Peyer's patch (tissue), 4 donors: ENCODE measurements around the gene OLIG3. TPM values are rescaled to one million over a fixed set of nuclear protein-coding genes. Genes with fewer than 3 reads are reported as not detected.

Source experiments
- DNase-seq, 3 donors: peaks; one replicate each; pipeline ENCODE4 v3.0.0-alpha.2; 2017 to 2019
- H3K27ac ChIP-seq, 4 donors: fragments of 200-600 bp; sonication (generic); one replicate each; pipeline ENCODE4 v1.5.1; 2016 to 2019
- H3K27me3 ChIP-seq, 2 donors: fragments of 200-600 bp; sonication (generic); one replicate each; pipeline ENCODE4 v1.5.1; 2019
- H3K36me3 ChIP-seq, 3 donors: fragments of 200-600 bp; sonication (generic); one replicate each; pipeline ENCODE4 v1.5.1; 2016 to 2019
- H3K4me1 ChIP-seq, 4 donors: fragments of 200-600 bp; sonication (generic); one replicate each; pipeline ENCODE4 v1.5.1; 2016 to 2019
- H3K4me3 ChIP-seq, 4 donors: fragments of 200-600 bp; sonication (generic); 1 replicate in 3 of 4; 2 replicates in 1 of 4; pipeline ENCODE4 v1.5.1; 2016 to 2019; ENCODE audit warnings: mild to moderate bottlenecking in 1 of 4
- H3K9me3 ChIP-seq, 4 donors: fragments of 200-600 bp; sonication (generic); one replicate each; pipeline ENCODE4 v1.5.1; 2016 to 2019; ENCODE audit warnings: mild to moderate bottlenecking in 1 of 4
- POLR2A ChIP-seq, 2 donors: fragments of 450-650 bp; IDR thresholded peaks; one replicate each; pipeline ENCODE4 v1.5.1; 2017; ENCODE audit warnings: antibody characterized with exemption in 2 of 2, mild to moderate bottlenecking in 2 of 2, moderate library complexity in 2 of 2
- total RNA-seq, 4 donors: library from RNA; depleted of rRNA; stranded (reverse); fragments of >200 nt; gene quantifications; one replicate each; pipeline ENCODE4 v1.1.0, GENCODE V29; 2016
- TF ChIP-seq, protein P1 (sequence below), 6 experiments: fragments of 450-650 bp in 4 of 6; fragments of 200-600 bp in 2 of 6; sonication (generic) in 1 of 6; IDR thresholded peaks; one replicate each; pipeline ENCODE4 v1.5.1; 2017 to 2019; ENCODE audit warnings: antibody characterized with exemption in 6 of 6, mild to moderate bottlenecking in 3 of 6, moderate library complexity in 1 of 6

Gene OLIG3
- total RNA-seq, 4 donors from 2014 or later, result not detected

DNA sequence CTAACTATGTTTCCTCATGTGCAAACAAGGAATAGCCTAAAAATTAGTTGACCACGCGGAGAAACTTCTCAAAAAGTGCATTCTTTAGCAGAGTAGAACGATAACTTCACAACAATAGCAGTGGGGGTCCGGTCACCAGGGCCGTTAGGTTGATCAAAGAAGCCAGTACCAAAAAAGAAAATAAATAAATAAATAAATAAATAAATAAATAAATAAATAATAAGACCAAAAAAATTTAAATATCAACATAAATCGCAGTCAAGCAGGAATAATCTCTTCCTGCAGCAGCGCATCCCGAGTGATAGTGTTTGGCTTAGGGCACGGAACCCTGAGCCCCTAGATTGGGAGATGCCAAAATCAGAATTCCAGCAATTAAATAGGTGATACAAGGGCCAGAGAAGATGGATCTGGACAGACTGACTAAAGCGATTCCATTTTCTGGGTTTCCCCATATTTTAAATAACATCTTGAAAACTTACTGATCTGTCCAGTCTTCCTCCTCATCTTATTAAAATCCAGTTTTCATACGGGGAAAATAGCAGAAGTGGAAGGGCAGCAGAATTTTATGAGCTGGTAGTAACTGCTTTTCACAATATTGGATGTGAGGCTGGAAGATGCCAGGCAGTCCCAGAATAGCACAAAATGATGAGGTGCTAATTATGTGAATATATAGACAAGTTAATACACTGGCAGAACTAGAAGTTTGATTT, 4.4 kb upstream of the OLIG3 start:
- no peak overlapping the region for H3K4me3 ChIP-seq
- peaks cover 0 to 45% of the 10 kb centered on the region in 2 donors for H3K27me3 ChIP-seq

DNA sequence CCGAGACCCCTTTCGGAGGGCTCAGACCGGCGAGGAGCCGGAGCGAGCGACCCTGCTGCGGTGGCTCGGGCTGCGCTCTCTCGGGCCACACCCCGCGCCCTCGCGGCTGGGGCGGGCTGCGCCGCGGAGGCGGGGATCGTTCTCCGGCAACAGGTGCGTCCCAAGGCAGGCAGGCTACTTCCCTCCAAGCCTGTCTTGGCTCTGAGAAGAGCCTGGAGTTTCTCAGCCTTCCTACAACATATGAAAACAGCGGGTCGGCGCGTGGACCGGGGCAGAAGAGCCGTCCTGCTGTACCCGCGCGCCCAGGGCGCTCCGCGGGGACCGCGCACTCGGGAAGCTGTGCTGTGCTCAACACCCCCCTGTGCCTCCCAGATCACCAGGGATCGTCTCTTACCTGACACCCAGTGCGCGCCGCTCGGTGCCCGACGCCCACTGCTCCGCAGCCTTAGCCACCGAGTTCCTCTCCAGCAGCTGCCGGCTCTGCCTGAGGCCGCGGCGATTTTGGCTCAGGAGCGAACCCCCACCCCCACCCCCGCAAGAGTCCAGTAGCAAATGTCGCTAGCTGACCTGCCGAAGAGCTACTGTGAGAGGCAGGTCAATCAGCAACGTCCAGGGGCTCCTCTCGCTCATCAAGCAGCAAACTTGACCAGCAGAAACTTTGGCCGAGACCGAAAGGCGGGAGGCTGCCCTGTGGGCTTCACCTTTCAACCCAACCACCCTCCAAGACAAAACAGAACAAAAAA, 3.7 kb upstream of the OLIG3 start:
- peak overlapping the region in 3 of 4 donors; percentile 24 to 39 (median 30) for H3K4me3 ChIP-seq
- peak in 2 of 3 donors; percentile 45 to 60 for DNase-seq

More for the DNA sequence above, 4.4 kb upstream of the OLIG3 start:
- TF ChIP-seq, protein P1, sequence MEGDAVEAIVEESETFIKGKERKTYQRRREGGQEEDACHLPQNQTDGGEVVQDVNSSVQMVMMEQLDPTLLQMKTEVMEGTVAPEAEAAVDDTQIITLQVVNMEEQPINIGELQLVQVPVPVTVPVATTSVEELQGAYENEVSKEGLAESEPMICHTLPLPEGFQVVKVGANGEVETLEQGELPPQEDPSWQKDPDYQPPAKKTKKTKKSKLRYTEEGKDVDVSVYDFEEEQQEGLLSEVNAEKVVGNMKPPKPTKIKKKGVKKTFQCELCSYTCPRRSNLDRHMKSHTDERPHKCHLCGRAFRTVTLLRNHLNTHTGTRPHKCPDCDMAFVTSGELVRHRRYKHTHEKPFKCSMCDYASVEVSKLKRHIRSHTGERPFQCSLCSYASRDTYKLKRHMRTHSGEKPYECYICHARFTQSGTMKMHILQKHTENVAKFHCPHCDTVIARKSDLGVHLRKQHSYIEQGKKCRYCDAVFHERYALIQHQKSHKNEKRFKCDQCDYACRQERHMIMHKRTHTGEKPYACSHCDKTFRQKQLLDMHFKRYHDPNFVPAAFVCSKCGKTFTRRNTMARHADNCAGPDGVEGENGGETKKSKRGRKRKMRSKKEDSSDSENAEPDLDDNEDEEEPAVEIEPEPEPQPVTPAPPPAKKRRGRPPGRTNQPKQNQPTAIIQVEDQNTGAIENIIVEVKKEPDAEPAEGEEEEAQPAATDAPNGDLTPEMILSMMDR (IDR thresholded peaks at IDR 0.05), result no peak
- TF ChIP-seq POLR2A (IDR thresholded peaks at IDR 0.05), result no peak
- Histone ChIP-seq H3K4me1 (peaks cover 0 to 33% (median 7%) of the 10 kb centered on the region in 4 donors), H3K27ac (no peak overlapping the region), H3K36me3 (no peaks in the 10 kb centered on the region), H3K9me3 (no peaks in the 10 kb centered on the region)
- no peak for DNase-seq

DNA sequence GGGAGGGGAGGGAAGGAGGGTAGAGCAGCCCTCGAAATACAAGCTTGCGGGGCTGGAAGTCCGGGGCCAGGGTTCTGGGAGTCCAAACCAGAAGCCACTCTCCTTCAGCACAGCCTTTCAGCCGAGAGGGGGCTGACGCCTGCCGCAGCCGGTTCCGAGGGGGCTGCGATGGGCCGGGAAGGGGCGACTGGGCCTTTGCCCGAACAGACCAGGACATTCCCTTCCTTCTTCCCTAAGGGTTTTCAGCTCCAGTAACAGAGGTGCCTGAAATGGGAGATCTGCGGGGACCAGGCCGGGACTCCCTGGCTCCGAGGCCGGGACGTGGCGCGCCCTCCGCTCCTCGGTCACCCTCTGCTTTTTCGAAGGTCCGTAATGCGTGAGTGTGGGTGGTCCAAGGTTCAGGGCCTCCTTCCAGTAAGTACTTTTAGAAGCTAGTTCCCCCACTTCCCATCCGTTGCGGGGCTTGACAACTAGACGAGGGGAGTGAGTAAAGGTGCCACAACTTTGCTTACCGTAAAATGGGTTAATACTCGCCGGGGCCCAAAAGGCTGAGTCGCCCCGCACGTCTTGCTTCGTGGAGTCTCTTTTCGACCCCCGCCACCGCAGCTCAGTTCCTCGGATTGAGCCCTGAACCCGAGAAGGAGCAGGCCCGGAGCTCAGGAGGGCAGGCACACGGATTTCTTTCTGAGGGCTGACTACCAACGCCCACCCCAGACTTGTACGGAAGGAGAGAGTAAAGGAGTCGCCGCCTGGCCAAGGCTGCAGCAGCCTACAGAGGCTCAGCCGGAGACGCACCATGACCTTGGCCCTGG, 2.9 kb upstream of the OLIG3 start:
- Histone ChIP-seq H3K36me3 (no peaks in the 10 kb centered on the region), H3K27me3 (peaks cover 3 to 61% of the 10 kb centered on the region in 2 donors), H3K4me1 (peaks cover 0 to 42% (median 12%) of the 10 kb centered on the region in 4 donors), H3K9me3 (no peaks in the 10 kb centered on the region), H3K4me3 (peak overlapping the region in 3 of 4 donors; percentile 24 to 39 (median 30)), H3K27ac (no peak overlapping the region)
- TF ChIP-seq, protein P1 (IDR thresholded peaks at IDR 0.05), result no peak
- TF ChIP-seq POLR2A (IDR thresholded peaks at IDR 0.05), result no peak
- DNase-seq, result no peak

More for the DNA sequence above, 3.7 kb upstream of the OLIG3 start:
- Histone ChIP-seq H3K9me3 (no peaks in the 10 kb centered on the region), H3K4me1 (peaks cover 0 to 41% (median 12%) of the 10 kb centered on the region in 4 donors), H3K36me3 (no peaks in the 10 kb centered on the region), H3K27ac (no peak overlapping the region), H3K27me3 (peaks cover 0 to 53% of the 10 kb centered on the region in 2 donors)
- no peak for TF ChIP-seq POLR2A (IDR thresholded peaks at IDR 0.05)
- TF ChIP-seq, protein P1 (IDR thresholded peaks at IDR 0.05), result no peak

DNA sequence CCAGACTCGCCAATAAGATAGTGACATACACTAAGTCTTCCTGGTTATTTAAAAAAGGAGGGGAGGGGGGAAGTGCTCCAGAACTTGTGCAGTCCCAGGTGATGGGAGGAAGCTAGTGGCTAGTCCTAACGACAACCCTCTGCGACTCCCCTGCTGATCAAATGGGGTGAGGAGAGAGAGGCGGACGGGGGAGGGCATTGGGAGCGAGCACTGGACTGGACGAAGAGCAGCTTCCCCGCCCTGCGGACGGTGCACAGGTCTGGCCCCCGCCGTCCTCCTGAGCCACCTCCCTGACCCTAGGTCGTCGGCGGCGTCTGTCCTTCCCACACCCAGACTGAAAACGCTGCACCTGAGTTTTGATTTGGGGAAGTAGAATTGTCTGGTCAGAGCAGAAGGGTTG, 2.2 kb upstream of the OLIG3 start:
- Histone ChIP-seq H3K9me3 (no peaks in the 10 kb centered on the region), H3K27ac (no peak overlapping the region), H3K27me3 (peaks cover 3 to 66% of the 10 kb centered on the region in 2 donors), H3K4me1 (peaks cover 0 to 42% (median 12%) of the 10 kb centered on the region in 4 donors), H3K4me3 (no peak overlapping the region), H3K36me3 (no peaks in the 10 kb centered on the region)
- no peak for DNase-seq
- TF ChIP-seq POLR2A (IDR thresholded peaks at IDR 0.05), result no peak
- TF ChIP-seq, protein P1 (IDR thresholded peaks at IDR 0.05), result no peak

DNA sequence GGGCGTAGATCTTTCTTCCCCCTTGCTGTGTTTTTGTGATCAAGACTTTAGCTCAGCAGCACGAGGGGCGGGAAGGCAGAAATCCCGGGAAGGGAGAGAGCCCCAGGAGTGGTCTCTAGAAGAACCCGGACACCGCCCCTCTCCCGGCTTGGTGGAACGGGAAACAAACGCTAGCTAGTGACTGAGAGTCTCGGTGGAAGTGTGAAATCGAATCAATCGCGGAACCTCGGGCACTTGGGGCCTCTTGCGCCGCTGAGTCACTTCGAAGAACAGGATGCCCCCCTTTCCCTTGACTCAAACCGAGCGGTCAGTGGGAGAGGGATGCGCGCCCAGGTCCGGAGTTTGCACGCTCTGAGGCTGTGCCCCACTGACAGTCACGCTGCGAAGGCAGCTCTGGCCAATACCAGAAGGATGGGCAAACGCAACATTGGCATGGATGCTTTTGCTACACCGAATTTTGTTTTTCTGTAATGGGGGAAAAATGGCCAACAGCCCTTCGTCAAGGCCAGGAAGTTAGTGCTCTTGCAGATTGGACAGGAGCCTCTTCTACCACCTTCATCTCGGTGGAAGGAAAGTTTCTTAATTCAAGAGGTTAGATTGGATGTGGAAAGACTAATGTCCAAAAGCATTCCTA, 1.6 kb upstream of the OLIG3 start:
- no peak overlapping the region for H3K4me3 ChIP-seq
- H3K36me3 ChIP-seq, result no peaks in the 10 kb centered on the region
- no peaks in the 10 kb centered on the region for H3K9me3 ChIP-seq
- TF ChIP-seq, protein P1 (IDR thresholded peaks at IDR 0.05), result no peak
- no peak for TF ChIP-seq POLR2A (IDR thresholded peaks at IDR 0.05)
- H3K27ac ChIP-seq, result no peak overlapping the region
- DNase-seq, result no peak
- peaks cover 0 to 42% (median 12%) of the 10 kb centered on the region in 4 donors for H3K4me1 ChIP-seq
- peaks cover 3 to 68% of the 10 kb centered on the region in 2 donors for H3K27me3 ChIP-seq
